ENCODE measurements around the gene CLDN6.
"Not testable (repeated sequence)": the region's sequence is repeated elsewhere in the genome, so short reads cannot be mapped to it uniquely, and the experiment has no call there.

The CLDN6 gene, protein sequence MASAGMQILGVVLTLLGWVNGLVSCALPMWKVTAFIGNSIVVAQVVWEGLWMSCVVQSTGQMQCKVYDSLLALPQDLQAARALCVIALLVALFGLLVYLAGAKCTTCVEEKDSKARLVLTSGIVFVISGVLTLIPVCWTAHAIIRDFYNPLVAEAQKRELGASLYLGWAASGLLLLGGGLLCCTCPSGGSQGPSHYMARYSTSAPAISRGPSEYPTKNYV

DNA sequence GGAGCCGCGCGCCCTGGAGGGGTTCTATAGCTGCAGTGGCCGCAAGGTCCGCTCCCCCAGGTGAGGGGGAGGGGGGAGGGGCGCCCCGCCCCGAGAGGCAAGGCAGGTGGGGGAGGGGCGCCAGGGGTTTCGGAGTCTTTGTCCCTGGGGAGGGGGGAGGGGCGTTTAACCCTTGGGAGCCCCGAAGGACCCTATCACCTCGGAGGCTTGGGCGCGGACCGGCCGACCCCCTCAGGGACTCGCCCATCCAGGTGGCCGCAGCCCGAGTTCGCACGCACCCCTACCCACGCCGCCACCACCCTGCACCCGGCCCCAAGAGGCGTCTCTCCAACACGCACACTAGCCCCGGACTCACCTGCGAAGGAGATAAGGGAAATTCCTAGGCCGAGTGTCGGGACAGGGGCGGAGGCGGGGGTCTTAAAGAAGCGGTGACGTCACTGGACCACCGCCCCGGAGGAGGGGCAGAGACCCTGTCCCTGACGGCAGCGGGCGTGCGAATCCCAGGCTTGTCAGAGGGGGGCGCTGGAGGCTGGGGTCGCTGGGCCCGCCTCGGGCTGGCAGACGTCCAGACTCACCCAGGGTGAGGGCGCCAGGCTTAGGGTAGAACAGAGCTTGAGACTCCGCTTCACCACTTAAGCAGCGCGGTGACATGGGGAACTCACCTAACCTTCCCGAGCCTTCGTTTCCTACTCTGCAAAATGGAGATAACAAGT lies at the start of gene CLDN6:
Gene CLDN6, minus strand, starts transcription at position 390 of the 713 bp plus-strand sequence. CDS start 2,162 bp downstream, outside the sequence.
- no peak for DNase-seq (ENCODE audit: low read depth)

DNA sequence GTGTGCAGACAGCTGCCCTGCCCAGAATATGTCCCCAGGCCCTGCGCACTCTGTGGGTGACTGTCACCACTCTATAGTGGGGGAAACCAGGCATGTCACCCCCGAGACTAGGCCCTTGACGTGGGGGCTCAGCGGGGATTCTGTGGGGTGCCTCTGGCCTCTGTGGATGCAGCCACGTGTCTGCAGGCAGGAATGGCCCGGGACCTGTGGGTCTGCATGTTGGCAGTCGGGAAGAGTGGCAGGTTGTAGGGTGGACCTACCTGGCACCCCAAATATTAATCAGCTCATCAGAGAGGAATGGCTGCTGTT lies 48.4 kb upstream of the CLDN6 start:
- DNase-seq (ENCODE audit: low read depth) = no peak

DNA sequence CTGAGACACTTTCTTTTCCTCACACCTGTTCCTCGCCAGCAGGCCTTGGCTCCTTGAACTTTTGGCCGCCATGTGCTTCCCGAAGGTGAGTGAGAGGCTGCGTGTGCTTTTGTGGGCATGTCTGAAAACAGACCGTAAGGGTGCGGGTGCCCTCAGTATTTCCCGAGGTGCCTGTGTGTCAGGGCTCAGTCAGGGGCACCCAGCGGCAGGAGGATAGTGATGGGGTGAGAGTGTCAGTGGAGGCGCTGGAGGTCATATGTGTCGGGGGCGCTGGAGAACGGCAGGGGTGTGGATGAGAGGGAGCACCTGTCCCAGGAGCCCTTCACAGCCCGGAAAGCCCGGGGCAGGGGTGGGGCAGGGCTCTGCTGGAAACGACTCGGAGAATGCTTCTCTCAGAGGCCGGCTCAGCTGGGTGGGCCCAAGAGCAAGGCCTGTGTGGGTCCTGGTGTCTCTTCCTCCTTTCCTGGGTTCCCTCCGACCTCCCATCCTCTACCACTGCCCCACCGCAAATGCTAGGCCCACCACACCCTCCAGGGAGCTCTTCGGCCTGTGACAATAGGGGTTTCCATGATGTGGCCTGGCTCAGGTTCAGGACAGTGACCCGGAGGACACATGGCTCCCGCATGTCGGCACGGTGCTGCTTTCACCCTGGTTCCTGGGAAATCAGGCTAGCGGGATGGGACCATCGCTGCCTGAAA lies 47.9 kb upstream of the CLDN6 start:
- DNase-seq (ENCODE audit: low read depth) = no peak

DNA sequence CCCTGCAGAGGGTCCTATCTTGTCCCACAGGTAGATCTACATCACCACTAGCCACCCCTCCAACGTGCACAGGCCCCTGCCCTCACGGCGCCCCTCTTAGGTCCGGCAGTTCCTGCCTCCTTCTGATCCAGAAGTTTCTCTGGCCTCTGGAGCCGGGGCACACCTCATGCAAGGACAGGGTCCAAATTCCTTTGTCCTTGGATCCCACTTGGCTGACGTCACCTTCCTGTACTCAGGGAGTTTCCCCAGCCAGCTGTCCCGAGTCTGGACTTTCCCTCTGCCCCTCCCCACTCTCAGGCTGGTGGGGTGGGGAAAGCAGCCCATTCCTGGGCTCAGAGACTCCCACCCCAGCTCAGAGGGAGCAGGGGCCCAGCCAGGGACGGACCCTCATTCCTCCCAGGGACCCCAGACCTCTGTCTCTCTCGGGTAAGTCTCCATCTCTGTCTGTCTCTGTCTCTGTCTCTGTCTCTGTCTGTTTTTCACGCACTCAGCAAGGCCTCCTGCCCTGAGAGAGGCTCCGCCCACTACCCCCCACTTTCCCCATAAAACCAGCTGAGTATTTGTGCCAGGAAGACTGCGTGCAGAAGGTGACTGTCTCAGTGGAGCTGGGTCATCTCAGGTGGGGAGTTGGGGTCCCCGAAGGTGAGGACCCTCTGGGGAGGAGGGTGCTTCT lies 47.2 kb upstream of the CLDN6 start, which contains the start of gene IL32:
Gene IL32, plus strand, starts transcription at position 572 of the 673 bp plus-strand sequence. CDS start 172 bp downstream, outside the sequence.
- DNase-seq (ENCODE audit: low read depth) = no peak

DNA sequence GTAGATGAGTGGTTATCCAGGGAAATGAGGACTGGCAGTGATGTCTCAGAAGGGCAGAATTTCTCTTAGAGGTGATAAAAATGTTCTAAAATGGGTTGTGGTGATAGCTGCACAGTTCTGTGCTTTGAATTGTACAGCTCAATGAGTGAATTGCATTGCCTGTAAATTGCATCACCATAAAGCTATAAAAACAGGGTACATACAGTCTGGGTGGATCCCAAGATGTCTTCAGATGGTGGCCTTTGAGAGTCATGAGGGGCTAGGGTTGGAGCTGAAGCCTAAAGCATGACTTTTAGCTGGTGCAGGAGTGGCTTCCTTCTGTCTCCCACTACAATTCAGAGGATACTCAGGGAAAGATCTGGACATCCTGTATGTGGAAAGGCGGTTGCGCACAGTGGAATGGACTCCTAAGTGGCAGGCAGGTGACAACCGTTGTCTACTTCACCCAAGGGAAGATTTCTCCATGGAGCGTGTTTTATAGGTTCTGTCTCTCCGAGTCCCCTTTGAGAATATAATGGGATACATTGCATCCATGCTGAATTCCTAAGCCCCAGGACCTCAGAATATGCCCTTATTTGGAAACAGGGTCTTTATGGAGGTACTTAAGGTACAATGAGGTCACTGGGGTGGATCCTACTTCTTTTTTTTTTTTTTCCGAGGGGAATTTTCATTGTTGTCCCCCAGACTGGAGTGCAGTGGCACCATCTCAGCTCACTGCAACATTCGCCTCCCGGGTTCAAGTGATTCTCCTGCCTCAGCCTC lies 45.8 kb upstream of the CLDN6 start:
- DNase-seq (ENCODE audit: low read depth) = no peak

DNA sequence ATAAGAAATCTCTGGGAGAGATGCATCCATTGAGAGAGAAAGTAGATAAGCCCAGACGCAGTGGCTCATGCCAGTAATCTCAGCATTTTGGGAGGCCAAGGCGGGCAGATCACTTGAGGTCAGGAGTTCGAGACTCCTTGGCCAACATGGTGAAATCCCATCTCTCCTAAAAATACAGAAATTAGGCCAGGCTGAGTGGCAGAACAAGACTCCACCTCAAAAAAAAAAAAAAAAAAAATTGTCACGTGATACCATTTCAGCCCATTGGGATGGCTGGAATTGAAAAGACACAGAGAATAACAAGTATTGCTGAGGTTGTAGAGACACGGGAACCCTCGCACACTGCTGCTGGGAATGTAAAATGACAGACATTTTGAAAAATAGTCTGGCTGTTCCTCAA lies 44.6 kb upstream of the CLDN6 start:
- DNase-seq (ENCODE audit: low read depth) = no peak

DNA sequence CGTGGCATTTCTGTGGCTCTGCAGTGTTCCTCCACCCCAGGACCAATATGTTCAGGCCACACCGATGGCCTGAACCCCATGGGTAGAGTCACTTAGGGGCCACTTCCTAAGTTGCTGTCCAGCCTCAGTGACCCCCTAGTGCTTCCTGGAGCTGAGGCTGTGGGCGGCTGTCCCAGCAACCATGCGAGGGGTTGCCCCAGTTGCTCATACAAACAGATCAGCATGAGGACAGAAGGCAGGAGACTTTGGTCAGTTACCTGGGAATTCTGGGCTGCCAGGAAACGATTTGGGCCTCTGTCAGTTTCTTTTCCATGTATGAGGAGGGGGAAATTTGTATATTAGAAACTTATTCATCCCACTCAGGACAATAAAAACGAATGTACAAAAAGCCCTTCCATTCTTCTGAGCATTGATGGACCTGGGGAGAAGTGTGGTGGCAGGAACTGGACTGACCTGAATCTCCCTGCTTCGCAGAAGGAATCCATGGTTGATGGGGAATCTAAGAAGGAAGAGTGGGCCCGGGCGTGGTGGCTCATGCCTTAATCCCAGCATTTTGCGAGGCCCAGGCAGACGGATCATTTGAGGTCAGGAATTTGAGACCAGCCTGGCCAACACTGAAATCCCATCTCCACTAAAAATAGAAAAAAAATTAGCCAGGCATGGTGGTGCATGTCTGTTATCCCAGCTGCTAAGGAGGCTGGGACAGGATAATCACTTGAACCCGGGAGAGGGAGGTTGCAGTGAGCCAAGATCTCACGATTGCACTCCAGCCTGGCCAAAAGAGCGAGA lies 42.5 kb upstream of the CLDN6 start:
- DNase-seq (ENCODE audit: low read depth) = no peak

DNA sequence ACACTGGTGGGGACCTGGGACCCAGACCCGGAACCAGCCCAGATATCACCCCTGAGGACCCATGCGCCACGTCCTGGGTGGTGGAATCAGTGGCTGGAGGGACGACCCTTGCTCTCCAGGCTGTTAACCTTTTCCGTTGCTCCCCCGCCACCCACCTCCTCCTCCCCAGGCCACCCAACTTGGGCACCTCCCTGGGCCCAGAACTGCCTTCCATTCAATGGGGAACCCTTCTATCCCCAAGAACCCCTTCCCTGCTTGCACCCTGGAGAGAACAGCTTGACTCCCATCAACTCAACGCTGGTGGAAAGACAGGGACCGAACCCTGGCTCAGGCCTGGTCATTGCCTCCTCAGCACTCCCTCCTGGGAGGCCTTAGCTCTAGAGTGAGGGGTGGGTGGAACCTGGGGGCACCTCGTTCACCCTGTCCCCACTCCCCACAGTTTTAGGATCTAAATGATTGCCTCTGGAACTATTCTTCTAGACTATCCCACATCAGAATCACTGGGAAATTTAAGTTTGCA lies 41.8 kb upstream of the CLDN6 start:
- no peak for DNase-seq (ENCODE audit: low read depth)

DNA sequence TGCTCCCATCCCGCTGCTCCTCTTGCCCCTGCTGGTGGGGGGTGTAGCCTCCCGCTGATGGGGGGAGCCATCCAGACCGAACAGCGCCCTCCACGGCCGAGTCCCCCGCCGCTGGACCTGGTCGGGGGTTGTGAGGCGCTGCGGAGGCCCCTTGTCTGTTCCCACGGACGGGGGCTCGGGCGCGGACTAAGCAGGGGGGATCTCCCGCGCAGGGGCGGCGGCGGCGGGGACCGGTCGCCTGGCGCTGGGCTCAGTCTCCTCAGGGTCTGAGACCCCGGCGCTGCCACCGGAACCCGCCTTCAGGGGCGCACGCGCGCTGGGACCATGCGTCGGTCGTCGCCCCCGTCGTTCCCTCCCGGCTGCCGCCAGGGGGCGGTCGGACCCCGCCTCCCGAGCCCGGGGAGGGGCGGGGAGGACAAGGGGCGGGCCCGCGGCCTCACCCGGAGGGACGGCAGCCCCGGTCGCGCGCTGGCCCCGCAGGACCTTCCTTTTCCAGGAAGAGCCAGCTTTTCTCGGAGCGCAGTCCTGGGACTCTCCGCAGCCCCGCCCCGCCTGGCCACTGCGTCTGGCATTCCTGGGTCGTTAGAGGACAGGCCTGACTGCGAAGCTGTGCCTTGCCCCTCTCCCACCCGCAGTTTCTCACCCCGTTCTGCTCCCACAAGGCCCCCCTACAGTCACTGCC lies 41.2 kb upstream of the CLDN6 start:
- peak; percentile 48 for DNase-seq (ENCODE audit: low read depth)

DNA sequence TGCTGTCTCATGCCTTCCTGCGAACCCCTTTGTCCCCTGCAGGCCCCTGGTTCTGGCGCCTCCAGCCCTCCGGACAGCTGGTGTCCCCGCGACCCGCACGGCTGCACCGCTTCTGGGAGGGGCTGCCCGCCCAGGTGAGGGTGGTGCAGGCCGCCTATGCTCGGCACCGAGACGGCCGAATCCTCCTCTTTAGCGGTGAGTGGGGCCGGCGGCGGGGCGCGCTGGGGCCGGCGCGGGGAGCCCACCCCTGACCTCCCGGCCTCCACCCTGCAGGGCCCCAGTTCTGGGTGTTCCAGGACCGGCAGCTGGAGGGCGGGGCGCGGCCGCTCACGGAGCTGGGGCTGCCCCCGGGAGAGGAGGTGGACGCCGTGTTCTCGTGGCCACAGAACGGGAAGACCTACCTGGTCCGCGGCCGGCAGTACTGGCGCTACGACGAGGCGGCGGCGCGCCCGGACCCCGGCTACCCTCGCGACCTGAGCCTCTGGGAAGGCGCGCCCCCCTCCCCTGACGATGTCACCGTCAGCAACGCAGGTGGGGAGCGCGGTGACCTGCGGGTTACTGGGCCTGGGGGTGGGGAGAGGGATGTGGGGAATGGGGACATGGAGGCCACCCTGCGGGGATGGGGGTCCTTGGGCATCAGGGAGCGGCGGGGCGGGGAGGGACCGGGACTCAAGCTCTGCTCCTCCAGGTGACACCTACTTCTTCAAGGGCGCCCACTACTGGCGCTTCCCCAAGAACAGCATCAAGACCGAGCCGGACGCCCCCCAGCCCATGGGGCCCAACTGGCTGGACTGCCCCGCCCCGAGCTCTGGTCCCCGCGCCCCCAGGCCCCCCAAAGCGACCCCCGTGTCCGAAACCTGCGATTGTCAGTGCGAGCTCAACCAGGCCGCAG lies 40.4 kb upstream of the CLDN6 start:
- no peak for DNase-seq (ENCODE audit: low read depth)

DNA sequence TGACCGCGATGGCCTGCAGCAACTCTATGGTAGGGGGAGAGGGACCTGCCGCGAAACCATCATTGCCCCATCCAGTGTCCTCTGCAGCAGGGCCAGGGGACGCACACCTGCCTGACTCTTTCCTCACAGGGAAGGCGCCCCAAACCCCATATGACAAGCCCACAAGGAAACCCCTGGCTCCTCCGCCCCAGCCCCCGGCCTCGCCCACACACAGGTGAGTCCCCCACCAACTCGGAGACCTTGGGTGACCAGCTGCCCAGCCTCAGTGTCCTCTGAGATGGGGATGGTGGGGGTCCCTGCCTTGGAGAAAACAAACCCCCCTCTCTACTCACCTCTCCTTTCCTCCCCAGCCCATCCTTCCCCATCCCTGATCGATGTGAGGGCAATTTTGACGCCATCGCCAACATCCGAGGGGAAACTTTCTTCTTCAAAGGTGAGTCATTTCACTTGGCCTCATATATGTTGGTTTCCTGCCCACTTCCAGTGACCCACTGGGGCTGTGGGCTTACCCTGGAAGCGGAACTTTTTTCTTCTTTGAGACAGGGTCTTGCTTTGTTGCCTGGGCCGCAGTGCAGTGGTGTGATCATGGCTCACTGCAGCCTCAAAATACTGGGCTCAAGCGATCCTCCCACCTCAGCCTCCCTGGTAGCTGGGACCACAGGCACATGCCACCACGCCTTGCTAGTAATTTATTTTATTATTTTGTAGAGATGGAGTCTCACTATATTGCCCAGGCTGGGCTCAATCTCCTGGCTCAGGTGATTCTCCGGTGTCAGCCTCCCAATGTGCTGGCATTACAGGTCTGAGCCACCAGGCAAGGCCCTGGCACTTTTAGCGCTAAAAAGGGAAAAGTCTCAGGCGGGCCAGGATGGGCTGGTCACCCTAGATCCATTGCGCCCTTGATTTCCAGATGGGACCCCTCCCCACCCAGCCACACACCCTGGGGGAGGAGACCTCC lies 39.5 kb upstream of the CLDN6 start:
- no peak for DNase-seq (ENCODE audit: low read depth)

DNA sequence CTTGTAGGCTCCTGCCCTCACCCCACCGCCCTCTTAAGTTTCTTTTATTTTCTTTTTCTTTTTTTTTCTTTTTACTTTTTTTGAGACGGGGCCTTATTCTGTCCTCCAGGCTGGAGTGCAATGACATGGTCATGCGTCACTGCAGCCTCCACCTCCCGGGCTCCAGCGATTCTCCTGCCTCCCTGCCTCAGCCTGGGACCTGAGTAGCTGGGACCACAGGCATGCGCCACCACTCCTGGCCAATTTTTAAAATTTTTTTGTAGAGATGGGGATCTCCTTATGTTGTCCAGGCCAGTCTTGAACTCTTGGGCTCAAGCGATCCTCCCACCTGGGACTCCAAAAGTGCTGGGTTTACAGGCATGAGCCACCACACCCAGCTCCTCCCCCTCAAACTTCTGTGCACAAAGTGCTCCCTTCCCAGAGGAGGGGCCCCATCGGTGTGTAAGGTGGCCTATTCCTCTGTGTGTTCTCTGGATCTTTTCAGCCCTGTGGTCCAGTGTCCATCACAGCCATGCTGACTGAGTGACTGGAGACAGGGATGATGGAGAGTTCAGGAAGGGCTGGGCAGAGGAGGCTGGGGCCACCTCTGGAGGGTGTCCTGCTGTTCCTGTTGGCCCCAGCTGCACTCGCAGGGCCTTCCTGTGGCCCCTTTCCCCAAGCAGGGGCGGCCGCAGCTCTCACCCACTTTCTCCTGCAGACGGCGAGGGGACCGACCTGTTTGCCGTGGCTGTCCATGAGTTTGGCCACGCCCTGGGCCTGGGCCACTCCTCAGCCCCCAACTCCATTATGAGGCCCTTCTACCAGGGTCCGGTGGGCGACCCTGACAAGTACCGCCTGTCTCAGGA lies 38.6 kb upstream of the CLDN6 start:
- no peak for DNase-seq (ENCODE audit: low read depth)

DNA sequence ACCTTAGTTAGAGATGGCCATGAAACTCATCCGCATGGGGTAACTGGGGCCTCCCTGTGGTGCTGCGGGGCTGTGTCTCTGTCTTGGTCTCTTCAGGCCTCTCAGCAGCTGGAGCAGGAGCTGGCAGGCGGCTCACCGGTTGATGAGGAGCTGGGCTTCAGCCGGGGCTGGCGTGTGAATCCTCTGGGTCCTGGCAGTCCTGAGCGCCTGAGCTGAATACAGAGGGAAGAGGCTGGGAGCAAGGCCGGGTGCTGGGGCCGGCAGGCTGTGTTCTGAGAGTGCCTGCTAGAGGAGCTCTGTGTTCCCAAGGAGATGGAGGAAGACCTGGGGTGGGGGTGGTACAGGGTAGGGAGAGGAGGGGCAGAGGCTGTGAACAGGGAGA lies 37.7 kb upstream of the CLDN6 start:
- DNase-seq (ENCODE audit: low read depth) = not testable (repeated sequence)

DNA sequence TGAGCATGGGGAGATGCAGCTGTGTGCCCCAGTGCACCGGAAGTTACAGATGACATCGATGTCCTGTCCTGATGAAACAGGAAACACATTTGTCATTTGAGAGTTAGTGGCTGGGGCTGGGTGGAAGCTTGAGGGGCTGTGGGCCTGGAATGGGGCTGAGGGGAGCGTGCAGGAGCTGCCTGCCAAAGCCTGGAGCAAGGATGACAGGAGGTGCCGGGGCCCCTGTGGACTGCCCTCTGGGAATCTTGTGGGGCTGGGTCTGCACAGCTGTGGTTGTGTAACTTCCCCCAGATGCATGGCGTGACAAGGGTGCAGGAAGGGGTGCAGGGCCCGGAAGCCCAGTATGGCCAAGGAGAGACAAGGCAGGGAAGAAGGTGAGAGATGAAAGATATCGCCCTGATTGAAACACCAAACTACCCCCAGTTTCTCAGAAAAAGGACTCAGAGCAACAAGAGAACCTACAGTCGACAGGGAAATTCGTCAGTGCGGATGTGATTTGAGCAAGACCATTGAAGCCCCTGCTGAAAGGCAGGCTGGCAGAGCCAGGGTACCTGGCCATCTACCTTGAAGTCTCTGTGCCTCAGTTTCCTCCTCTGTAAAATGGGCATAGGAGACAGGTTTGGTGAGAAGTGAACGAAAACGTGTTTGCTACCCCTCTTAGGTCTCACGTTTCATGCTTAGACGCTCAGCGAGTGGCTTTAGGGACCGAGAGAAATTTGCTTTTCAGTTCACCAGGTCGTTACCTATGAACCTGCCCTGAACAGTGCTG lies 37.2 kb upstream of the CLDN6 start:
- no peak for DNase-seq (ENCODE audit: low read depth)

DNA sequence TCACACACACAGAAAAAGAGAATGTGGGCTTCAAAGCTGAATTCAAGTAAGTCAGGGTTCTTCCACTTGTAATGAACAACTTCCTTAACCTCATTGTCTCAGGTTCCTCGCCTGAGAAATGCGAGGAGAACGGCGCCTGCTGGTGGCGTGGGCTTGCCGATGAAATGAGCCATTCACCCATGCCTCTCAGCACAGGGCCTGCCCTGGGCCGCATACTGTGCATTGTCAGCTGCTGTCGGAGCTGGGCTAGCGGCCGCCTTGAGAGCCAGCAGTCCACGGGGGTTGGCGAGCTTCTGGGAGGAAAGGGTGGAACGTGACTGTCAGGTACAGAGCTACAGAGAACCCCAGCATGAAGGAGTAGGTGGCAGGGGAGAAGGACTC lies 35.3 kb upstream of the CLDN6 start:
- DNase-seq (ENCODE audit: low read depth) = not testable (repeated sequence)

DNA sequence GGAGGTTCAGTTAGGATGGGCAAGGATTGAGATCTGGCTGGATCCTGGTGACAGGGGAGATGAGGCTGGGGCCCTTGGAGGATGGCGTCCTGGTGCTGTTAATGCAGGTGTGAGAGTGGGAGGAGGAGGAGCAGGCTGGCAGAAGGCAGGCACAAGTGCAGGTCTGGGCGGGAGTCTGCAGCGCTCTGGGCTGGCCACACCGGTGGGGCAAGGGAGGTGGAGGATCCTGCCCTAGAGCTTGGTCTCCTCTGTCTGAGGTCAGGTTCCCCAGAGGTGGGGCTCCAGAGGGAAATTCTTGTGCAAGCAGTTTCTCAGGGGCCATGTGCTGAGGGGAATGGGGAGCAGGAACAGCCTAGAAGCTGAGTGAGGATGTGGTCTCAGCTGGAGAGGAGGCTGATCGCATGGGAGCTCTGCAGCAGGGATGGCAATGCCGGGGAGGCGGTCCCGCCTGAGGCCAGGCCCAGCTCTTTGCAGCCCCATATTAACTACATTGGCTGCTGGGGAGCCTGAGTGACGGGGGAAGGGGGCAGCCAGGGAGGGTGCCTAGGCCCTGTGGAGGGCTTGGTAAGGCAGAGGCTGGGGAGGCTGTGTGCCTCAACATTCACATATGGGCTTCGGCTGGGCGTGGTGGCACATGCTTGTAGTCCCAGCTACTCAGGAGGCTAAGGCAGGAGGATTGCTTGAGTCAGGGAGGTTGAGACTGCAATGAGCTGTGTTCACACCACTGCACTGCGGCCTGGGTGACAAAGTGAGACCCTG lies 34.8 kb upstream of the CLDN6 start:
- DNase-seq (ENCODE audit: low read depth) = not testable (repeated sequence)
